ENCODE data around the gene A2ML1.
"Not testable (repeated sequence)": the region's sequence is repeated elsewhere in the genome, so short reads cannot be mapped to it uniquely, and the experiment has no call there.

A2ML1 gene

GRCh38 chr12:8859448-8859847 lies 37.0 kb downstream of the A2ML1 start:
- not testable (repeated sequence) for DNase-seq

GRCh38 chr12:8860165-8860961 lies 37.9 kb downstream of the A2ML1 start:
- DNase-seq = no peak

- DNase-seq = no peak
These were observed 44.0 kb downstream of the A2ML1 start for GRCh38 chr12:8866429-8866828.

- DNase-seq = no peak
These were observed 44.6 kb downstream of the A2ML1 start for GRCh38 chr12:8867009-8867408.

- no peak for DNase-seq
These were observed 45.4 kb downstream of the A2ML1 start for GRCh38 chr12:8867786-8868185.

GRCh38 chr12:8870586-8870985 lies 48.2 kb downstream of the A2ML1 start:
- no peak for DNase-seq

- no peak for DNase-seq
These were observed 48.6 kb downstream of the A2ML1 start for GRCh38 chr12:8871068-8871467.

- no peak for DNase-seq
These were observed 54.5 kb downstream of the A2ML1 start for GRCh38 chr12:8876887-8877286.

GRCh38 chr12:8886502-8887284 lies 64.3 kb downstream of the A2ML1 start:
- DNase-seq = no peak

- DNase-seq = no peak
These were observed 64.9 kb downstream of the A2ML1 start for GRCh38 chr12:8887285-8887715.

GRCh38 chr12:8890313-8891085 lies 68.1 kb downstream of the A2ML1 start:
- DNase-seq = no peak

- no peak for DNase-seq
These were observed 69.6 kb downstream of the A2ML1 start for GRCh38 chr12:8891976-8892375.

GRCh38 chr12:8894378-8894777 lies 72.0 kb downstream of the A2ML1 start:
- no peak for DNase-seq

- DNase-seq = no peak
These were observed 72.6 kb downstream of the A2ML1 start for GRCh38 chr12:8894986-8895385.

GRCh38 chr12:8897081-8897480 lies 74.7 kb downstream of the A2ML1 start:
- DNase-seq = no peak

- no peak for DNase-seq
These were observed 77.4 kb downstream of the A2ML1 start for GRCh38 chr12:8899830-8900229.

GRCh38 chr12:8902703-8903102 lies 80.3 kb downstream of the A2ML1 start:
- not testable (repeated sequence) for DNase-seq

GRCh38 chr12:8903646-8904045 lies 81.2 kb downstream of the A2ML1 start:
- DNase-seq = no peak

- no peak for DNase-seq
These were observed 82.2 kb downstream of the A2ML1 start for GRCh38 chr12:8904665-8905064.

- no peak for DNase-seq
These were observed 83.1 kb downstream of the A2ML1 start for GRCh38 chr12:8905546-8905945.

GRCh38 chr12:8906266-8907180 lies 84.1 kb downstream of the A2ML1 start:
- no peak for DNase-seq

- DNase-seq = no peak
These were observed 85.1 kb downstream of the A2ML1 start for GRCh38 chr12:8907513-8907912.

Measured in T1000 (cell line).